ENCODE measurements around the gene CLHC1. TPM values are rescaled to one million over a fixed set of nuclear protein-coding genes. Genes with fewer than 3 reads are reported as not detected.

Gene CLHC1
- total and polyA plus RNA-seq, 2 of the 8 experiments (the other 6 are each of a cell fraction or from before 2014, with no cell fraction given), result 2.6 to 10.8 TPM

DNA sequence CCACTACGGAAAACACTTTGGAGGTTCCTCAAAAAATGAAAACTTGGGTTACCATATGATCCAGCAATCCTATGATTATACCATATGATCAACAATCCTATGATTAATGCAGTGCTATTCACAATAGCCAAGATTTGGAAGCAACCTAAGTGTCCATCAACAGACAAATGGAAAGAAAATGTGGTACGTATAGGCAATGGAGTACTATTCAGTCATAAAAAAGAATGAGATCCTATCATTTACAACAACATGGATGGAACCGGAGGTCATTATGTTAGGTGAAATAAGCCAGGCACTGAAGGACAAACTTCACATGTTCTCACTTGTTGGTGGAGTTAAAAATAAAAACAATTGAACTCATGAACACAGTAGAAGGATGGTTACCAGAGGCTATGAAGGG is 27.6 kb downstream of the CLHC1 start (continued):
- TF ChIP-seq RXRA (IDR thresholded peaks at IDR 0.05; ENCODE audit: insufficient read depth, low read depth, low read length) (no peak), SIX5 (IDR thresholded peaks at IDR 0.05; ENCODE audit: low read depth, low read length) (no peak)
